Measurements from ENCODE around the gene VAV3.
"Not testable (repeated sequence)": the region's sequence is repeated elsewhere in the genome, so short reads cannot be mapped to it uniquely, and the experiment has no call there.

Gene VAV3

DNA sequence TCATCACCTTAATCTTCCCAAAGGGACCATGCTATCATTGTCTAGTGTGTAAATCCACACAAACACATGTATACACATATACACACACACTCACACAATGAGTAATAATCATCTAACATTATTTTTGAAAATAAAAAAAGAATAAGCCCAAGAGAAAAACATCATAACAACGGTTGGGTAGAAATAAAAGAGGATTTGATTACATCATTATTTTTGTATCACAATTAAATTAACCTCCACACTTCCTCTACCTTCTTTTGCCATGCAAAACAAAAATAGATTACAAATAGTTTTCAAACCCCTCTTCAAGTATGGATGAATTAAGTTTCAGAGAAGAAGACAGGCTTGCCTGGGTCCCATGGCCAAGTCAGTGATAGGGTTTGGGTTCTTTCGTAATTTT, 238.1 kb downstream of the VAV3 start:
- DNase-seq: no peak

DNA sequence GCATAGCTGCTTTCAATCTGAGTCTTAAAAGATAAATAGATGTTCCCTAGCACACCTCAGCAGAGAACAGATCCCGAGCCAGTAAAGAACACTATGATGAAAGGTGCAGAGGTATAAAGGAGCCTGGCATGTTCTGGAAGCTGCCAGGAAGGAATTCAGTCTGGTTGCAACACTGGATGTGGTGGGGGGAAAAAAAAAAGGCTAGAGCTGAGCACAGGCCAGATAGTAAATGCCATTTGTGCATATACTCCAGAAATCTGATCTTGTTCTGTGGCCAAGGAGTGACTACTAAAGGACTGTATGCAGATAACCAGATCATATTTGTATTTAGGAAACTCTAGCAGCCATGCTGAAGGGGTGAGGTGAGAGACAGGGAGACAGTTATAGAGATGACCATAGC, 240.3 kb downstream of the VAV3 start:
- no peak for DNase-seq

DNA sequence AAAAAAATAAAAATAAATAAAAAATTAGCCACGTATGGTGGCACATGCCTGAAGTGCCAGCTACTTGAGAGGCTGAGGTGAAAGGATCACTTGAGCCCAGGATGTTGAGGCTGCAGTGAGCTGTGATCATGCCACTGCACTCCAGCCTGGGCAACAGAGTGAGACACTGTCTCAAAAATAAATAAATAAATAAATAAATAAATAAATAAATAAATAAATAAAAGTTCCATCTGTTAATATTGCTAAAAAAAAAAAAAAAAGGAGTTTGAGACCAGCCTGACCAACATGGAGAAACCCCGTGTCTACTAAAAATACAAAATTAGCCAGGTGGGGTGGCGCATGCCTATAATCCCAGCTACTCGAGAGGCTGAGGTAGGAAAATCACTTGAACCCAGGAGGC, 244.8 kb downstream of the VAV3 start:
- not testable (repeated sequence) for DNase-seq

DNA sequence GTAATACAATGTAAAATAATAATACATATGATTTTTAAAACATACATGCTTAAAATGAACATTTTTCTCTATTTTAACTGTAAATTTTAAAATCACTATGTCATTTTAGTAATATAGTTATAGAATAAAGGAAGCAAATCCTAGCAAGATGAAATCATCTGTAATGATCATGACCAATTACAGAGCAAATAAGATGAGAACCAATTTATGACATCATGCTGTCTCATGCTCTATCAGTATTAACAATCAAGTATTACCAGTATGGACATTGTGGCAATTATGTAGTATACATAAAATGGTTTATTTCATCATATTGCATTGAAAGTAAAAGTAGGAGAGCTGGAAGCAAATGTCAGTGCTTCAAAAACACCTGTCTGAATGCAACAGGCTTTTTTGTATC, 255.0 kb downstream of the VAV3 start:
- no peak for DNase-seq

DNA sequence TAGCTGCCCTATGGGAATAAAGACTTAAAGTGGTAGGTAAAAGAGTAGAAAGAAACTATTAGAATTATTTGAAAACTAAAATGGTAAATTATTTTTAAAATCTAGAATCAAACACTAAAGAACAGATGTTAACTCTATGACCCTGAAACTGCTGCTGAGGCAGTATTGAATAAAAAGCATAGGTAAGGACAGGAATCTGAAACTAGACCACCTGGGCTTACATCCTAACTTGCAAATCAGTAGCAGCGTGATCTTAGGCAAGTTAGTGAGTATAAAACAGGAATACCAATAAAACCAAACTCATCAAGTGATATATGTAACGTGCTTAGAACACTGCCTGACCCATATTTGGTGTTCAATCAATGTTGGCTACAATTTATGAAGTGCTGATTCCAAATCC, 257.9 kb downstream of the VAV3 start:
- DNase-seq: no peak

DNA sequence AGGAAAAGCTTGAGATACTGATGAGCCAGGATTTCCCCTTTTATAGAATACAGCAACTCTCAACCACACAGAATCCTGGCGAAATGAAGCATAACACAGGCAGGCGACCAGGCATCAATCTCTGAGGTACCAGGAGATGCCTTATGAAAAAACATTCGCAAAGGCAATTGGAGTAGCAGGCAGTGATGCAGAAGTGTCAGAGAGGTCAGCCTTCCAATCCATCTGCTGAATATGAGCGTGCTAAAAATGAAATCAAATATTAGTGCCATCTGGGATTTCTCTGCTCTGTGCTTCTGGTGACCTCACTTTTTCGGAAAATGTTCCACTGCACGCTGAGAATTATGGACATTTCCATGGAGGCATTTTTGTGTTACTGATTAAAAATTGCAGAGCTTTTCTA, 258.8 kb downstream of the VAV3 start:
- no peak for DNase-seq

DNA sequence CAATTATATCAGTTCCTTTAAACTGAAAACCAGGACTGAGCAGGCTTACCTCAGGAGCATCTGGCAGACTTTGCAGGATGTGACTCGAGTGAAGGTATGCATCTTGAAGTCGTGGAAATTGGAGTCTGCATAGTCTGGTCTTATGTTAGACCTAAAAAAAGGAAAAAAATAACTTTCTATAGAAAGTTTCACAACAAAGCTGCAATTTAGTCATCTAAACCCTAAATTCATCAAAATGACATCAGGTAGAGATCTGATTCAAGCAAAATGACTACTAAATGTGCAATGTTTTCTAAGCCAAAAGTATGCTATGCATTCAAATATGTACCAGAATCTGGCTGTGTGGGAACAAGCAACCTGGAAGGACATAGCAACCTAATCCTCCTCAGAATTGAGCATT, 260.1 kb downstream of the VAV3 start:
- DNase-seq: no peak

DNA sequence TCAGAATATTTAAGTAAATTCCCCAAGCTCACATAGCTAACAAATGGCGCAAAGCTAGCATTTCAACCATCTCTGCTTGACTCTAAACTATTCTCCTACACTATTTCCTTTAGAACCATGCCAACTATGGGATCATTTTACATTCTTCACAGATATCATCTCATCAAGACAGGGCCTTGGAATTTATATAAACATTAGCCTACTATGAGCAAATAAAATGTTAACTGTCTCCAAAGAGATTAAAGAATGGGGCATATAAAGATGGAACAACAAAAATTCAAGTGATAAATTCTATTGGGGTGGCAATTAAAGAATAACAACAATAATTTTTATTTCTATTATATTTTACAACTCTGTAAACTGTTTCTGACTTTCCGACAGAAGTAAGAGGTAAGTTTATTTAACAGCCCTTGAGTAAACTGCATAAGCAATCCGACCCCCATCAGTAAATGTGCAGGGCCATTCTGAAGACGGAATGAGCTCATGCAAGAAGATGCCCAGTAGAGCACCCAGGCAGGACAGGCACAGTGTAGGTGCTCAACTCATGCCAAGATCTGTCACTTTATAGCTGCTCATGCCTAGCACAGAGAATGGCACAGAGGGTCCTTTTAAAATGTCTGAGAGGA, 261.9 kb downstream of the VAV3 start:
- DNase-seq: no peak

DNA sequence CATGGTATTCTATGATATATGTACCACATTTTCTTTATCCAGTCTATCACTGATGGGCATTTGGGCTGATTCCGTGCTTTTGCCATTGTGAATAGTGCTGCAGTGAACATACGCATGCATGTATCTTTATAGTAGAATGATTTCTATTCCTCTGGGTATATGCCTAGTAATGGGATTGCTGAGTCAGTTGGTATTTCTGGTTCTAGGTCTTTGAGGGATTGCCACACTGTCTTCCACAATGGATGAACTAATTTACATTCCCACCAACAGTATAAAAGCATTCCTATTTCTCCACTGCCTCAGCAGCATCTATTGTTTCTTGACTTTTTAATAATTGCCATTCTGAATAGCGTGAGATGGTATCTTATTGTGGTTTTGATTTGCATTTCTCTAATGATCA, 264.3 kb downstream of the VAV3 start:
- not testable (repeated sequence) for DNase-seq

DNA sequence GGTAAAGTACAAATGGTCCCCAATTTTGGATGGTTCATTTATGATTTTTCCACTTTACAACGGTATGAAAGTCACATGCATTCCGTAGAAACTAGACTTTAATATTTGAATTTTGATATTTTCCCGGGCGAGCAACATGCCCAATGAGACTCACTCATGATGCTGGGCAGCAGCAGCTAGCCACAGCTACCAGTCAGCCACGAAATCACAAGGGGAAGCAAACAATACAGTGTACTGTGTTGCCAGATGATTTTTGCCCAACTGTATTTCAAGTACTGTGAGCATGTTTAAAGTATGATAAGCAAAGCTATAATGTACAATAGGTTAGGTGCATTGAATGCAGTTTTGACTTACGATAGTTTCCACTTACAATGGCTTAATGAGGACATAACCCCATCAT, 266.8 kb downstream of the VAV3 start:
- DNase-seq: no peak

DNA sequence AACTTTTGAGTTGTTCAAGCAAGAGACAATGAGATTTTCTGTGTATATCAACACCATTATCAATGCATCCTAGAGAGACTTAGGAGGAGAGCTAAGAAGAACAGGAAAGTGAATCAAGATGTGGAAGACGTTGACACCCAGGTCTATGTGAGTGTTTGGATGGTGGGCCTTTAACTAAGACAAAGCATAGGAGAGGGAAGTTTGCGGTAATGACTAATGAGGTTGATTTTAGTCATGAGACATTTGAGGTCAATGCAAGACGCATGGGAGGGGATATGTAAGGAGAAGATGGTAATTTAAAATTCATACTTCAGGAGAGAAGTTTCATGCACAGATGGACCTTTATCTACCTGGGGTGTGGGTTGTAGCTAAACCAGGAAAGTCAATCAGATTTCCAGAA, 269.6 kb downstream of the VAV3 start:
- DNase-seq: no peak

DNA sequence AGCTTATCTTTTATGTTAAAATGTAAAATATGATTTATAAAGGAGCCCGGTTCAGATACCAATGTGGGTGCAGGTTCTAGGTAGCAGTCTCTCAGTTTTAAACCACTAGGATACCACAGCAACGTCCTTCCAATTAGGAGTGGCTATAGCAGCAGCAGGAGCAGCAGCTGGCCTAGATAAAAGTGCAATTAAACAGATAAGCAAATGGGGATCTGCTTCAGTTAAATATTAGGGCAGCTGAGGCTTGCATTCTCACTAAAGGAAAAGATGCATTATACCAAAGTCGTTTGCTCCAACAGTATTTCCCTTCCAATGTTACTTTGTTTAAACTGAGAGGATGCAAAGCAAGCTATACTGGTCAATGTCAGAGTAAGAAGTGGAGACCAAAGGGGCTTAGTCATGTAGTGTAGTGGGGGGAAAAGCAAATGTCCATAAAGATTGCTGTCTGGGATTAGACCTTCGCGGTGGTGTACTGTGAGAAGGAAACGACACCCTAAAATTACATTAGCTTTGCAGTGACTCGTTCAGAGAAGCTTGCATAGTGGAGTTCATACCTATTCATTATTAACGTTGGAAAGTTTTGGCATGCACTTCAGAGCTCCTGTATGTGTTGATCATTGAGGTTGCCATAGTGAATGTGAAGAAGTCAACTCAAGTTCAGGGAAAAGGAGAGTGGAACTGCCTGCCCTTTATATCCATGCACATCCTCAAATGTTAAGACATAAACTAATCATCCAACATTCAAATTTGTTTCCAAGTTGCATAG, 272.2 kb downstream of the VAV3 start:
- DNase-seq: no peak

DNA sequence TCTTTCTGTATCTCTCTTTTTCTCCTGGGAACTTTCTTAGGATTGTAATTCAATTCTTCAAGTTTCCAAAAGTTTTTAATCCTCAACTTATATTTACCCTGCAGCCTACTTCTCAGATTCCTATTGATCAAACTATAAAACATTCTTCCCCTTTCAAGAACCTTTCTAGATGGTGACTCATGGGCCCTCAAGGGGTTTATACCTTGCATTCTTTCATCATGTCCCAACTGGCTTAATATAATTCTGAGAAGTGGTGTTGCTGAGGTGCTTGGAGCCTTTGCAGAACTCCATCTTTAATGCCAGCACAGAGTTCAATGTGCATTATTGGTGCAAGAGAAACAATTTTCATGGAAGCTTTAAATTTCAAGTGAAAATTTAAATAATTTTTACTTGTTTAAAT, 273.4 kb downstream of the VAV3 start:
- no peak for DNase-seq

DNA sequence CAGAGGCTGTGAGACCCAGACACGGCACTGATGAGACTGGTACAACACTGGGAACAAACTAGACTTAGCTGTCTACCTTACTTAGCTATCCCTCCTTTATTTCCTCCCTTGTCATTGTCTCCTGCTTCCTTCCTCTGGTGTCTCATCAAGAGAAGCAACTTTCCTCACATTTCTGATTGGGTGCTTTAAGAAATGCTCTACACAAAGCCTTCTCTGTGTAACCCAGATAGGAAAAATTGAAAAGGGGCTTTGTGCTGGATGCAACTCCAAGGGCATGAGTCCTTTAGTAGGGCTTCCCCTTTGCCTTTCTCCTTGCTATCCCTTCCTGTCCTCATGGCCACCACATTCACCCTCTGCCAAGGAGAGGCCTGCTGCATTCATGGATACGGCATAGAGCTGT, 274.5 kb downstream of the VAV3 start:
- DNase-seq: no peak

DNA sequence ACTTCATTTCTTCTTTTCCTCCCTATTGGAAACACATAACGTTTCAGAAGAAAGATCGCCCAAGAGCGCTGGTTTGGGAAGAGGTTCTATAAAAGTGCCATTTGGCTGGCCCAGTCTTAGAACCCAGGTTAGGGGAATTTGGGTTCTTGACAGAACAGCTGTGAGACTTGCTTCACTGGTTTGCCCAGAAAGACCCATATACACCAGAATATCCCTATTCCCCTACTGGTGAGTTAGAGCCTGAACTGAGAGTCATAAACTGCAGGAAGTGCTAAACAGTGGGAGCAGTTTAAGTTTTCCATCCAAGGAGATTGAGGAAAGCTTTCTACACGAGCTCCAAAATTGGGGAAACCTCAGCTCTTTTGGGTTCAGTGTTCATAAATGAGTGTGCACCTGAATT, 275.2 kb downstream of the VAV3 start:
- no peak for DNase-seq

DNA sequence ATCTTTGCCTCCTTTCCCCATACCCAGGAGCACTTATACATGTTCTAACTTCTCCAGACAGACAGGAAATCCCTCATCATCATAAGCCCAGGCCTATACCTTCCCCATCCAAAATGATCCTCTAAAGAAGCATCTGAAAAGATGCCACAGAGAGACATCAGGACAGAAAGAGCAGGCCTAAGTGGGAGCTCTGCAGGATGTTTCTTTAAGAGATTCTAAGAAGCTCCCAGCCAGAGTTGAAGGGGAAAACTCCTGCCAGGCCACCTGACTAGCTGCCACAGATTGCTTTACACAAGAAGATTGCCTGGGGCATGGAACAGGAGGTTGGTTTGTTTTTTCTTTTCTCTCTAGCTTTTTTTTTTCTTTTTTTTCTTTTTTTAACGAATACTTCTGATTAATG, 275.8 kb downstream of the VAV3 start:
- no peak for DNase-seq

DNA sequence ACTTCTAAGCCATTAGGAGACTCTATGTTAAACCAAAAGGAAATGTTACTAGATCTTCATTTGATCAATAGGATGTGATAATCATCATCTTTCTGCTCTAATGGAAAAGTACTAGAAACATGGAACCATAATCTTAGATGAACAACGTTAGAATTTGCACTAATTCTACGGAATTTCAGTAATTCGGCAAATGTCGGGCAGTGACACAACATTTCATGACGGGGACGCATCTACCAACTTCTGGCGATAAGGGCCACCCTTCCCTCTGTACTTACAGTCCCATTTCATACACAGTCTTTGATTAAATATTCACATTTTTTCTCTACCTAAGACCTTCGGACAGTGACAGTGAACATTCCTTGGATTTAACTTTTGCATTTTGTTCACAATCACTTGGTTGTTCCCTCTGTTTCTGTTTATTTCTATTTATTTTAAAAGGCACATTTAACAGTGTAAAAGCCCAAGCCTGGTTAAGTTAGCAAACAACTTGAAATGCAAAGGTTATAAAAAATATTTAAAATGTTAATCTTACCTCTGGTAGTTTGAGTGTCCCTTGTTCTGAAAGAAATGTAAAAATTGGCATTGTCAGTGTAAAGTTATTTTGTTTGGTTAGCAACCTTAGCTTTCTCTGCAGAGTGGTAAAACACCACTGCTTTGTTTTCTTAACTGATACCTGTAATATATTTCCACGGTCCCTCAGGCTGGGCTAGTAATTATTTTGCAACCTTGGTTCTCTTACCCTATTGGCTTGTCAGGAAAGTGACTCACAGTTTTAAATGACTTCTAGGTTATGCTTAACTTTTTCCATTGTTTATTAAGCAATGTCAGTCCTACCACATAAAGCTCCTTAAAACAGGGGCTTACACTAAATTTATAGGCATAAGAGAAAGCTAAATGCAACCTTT, 276.9 kb downstream of the VAV3 start:
- DNase-seq: no peak

DNA sequence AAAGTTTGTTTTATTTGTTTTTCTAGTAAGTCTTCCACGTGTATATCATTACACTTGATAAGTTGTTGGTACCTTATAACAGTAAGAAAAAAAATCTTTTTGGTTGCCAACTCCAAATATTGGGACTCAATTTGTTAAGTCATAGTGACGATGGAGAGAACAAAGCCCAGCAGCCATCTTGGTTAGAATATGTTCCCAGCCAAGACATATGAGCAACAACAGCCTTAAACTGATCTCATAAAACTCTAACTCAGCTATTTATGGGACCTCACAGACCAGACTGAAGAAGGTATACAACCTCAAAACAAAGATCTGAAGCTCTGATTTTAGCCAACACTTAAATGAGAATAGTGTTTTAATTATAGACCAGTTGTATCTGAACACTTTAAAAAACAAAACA, 281.3 kb downstream of the VAV3 start:
- no peak for DNase-seq

DNA sequence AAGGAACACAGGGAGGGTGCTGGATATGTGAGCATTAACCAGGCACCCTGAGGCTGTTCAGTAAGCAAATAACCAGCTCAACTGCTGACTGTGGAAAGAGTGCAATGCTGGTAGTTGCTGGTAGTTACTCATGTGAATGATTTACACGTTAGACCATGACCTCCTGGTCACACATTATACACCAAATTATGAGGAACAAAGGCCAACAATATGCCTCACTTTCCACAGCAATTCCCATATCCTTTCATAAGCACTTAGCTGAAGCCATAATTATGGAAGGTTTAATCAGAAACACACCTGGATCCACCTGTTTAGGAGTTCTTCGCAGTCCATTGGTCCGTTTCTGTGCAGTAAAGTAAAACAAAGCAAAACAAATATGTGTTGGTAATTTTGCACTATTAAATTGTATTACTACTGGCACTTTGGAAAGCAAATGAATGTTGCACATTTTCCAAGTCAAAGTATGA, 281.8 kb downstream of the VAV3 start:
- DNase-seq: no peak

DNA sequence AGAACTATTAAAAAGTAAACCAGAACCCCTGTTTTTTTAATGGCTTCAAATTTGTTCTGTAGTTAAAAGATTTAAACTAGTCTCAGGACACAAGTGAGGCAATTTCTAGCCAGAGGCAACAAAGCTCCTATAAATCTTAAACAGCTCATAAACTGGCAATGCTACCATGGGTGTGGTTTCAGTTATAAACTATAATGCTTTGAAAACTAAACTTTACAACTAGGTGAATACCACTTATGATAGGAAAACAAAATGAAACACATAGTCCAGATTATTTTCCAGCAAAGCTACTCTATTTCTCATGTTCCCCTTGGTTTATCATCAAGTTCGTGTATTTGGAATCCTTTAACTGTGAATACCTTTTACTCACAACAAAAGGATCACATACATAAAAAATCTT, 282.5 kb downstream of the VAV3 start:
- no peak for DNase-seq

DNA sequence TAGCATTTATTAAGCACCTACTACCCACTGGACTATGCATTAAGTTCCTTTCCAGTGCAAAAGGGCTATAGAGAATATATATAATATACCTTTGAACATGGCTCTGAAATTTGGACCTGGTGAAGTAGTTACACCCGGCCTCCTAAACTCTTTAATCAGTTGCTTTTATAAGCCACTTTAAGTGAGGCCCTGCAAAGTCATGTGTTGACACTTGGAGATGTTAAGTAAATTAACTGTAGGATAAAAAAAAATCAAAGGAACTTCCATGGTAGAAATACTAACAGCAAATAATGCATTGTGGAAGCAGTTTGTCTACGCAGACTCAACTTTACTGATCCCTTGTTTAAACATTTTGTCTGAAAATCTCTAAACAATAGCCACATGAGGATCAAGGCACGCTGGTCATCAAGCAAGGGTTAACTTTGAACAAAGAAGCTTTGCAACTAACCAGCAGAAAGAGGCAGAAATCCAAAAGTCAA, 283.9 kb downstream of the VAV3 start:
- no peak for DNase-seq

DNA sequence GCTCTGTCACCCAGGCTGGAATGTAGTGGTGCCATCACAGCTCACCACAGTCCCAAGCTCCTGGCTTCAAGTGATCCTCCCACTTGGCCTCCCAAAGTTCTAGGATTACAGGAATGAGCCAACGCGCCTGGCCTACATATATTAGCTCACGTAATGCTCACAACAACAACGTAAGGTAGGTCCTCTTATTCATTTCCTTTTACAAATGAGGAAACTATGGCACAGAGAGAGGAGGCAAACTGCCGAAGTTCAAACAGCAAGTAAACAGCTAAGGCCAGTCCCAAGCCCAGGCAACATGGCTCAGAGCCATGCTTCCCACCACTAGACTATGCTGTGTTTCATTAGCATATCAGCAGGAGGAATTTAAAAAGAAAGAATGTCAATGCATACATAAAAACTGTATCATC, 284.4 kb downstream of the VAV3 start:
- DNase-seq: no peak

DNA sequence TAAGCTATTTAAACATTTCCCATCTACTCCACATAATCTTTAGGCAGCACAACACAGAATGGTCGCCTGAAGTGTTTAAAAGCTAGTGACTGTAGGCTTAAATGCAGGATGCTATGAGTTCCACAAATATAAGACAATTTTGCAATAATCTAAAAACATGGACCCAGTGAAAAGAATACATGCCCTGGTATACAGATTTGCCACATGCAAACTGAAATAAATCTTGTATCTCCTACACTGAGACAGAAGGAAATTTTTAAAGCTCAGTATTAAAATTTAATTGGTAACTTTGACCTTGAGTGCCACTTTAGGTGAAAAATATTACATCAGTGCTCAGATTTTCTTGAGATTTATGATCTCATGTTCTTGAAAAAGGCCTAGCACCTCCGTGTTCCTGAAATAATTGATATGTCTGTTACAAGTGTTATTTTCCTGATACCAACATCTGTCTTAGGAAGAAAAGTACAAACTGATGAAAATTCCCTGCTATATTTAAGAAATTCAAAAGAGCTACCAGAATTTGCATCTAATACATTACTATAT, 285.5 kb downstream of the VAV3 start:
- DNase-seq: no peak
